Neuronal stem cell (in vitro differentiated cells): Measurements from ENCODE around the gene SLC25A48.

Experiments used
- DNase-seq: peaks from one replicate; pipeline ENCODE4 v3.0.0-alpha.2; 2013; ENCODE audit warnings: low spot score
- H2AFZ ChIP-seq: one replicate; pipeline ENCODE4 v1.6.1; 2013; ENCODE audit warnings: mild to moderate bottlenecking, low read length, inconsistent platforms
- H2AK5ac ChIP-seq: 2 replicates; pipeline ENCODE4 v1.6.1; 2013; ENCODE audit warnings: low read depth, mild to moderate bottlenecking, inconsistent platforms, low read length, moderate library complexity, mixed read lengths
- H2BK120ac ChIP-seq: 2 replicates; pipeline ENCODE4 v1.6.1; 2013; ENCODE audit warnings: low read depth, mild to moderate bottlenecking, inconsistent platforms, low read length, moderate library complexity, mixed read lengths
- H2BK12ac ChIP-seq: one replicate; pipeline ENCODE4 v1.6.1; 2013; ENCODE audit warnings: low read length, inconsistent platforms
- H2BK15ac ChIP-seq: 2 replicates; pipeline ENCODE4 v1.6.1; 2013; ENCODE audit warnings: mild to moderate bottlenecking, low read length, inconsistent platforms, mixed read lengths
- H2BK5ac ChIP-seq: one replicate; pipeline ENCODE4 v1.6.1; 2013; ENCODE audit warnings: inconsistent platforms, mild to moderate bottlenecking, low read length, moderate library complexity
- H3K14ac ChIP-seq: one replicate; pipeline ENCODE4 v1.6.1; 2013; ENCODE audit warnings: low read length, inconsistent platforms
- H3K18ac ChIP-seq: 2 replicates; pipeline ENCODE4 v1.6.1; 2013; ENCODE audit warnings: low read length, inconsistent platforms
- H3K23ac ChIP-seq: 2 replicates; pipeline ENCODE4 v1.6.1; 2013; ENCODE audit warnings: low read depth, mild to moderate bottlenecking, mixed read lengths, low read length, inconsistent platforms; ENCODE audit not compliant: poor library complexity
- H3K27ac ChIP-seq: replicated peaks from 3 replicates; pipeline ENCODE4 v1.5.1; 2013; ENCODE audit warnings: low read length, inconsistent platforms
- H3K27me3 ChIP-seq, 3 experiments: 2 replicates each; pipeline ENCODE4 v1.6.1; 2013; ENCODE audit warnings: low read length in 3 of 3, mild to moderate bottlenecking in 2 of 3, inconsistent platforms in 1 of 3, low read depth in 1 of 3, mixed read lengths in 1 of 3, moderate library complexity in 1 of 3; ENCODE audit not compliant: control insufficient read depth in 3 of 3, insufficient read depth in 3 of 3
- H3K36me3 ChIP-seq, 2 donors: replicated peaks in 1 of 2; 2 replicates each; pipeline ENCODE4 v1.6.1; 2013; ENCODE audit warnings: low read length in 2 of 2; ENCODE audit not compliant: control insufficient read depth in 2 of 2, insufficient read depth in 2 of 2
- H3K4ac ChIP-seq: 2 replicates; pipeline ENCODE4 v1.6.1; 2013; ENCODE audit warnings: inconsistent platforms, mild to moderate bottlenecking, low read length, moderate library complexity
- H3K4me1 ChIP-seq, 2 donors: 1 replicate in 1 of 2; 2 replicates in 1 of 2; pipeline ENCODE4 v1.6.1; 2013; ENCODE audit warnings: low read length in 2 of 2, low read depth in 1 of 2; ENCODE audit not compliant: control insufficient read depth in 2 of 2, insufficient read depth in 1 of 2
- H3K4me2 ChIP-seq: one replicate; pipeline ENCODE4 v1.6.1; 2013; ENCODE audit warnings: mild to moderate bottlenecking, low read length, inconsistent platforms; ENCODE audit not compliant: insufficient read depth, poor library complexity, severe bottlenecking
- H3K4me3 ChIP-seq, 2 donors: 2 replicates each; pipeline ENCODE4 v1.5.1; 2013; ENCODE audit warnings: low read length in 2 of 2, mild to moderate bottlenecking in 2 of 2, inconsistent platforms in 1 of 2, moderate library complexity in 1 of 2
- H3K79me1 ChIP-seq: one replicate; pipeline ENCODE4 v1.6.1; 2013; ENCODE audit warnings: low read depth, mild to moderate bottlenecking, inconsistent platforms, low read length, moderate library complexity
- H3K9ac ChIP-seq: one replicate; pipeline ENCODE4 v1.6.1; 2013; ENCODE audit warnings: mild to moderate bottlenecking, low read depth, low read length, inconsistent platforms; ENCODE audit not compliant: poor library complexity
- H3K9me3 ChIP-seq, 2 donors: replicated peaks in 1 of 2; 2 replicates each; pipeline versions ENCODE3 to v1.6.1; 2013; ENCODE audit warnings: low read length in 2 of 2, mild to moderate bottlenecking in 2 of 2, inconsistent platforms in 1 of 2, low read depth in 1 of 2, mixed read lengths in 1 of 2, moderate library complexity in 1 of 2; ENCODE audit not compliant: control insufficient read depth in 2 of 2, insufficient read depth in 1 of 2
- H4K8ac ChIP-seq: one replicate; pipeline ENCODE4 v1.6.1; 2013; ENCODE audit warnings: low read depth, mild to moderate bottlenecking, inconsistent platforms, low read length, moderate library complexity
- H4K91ac ChIP-seq: one replicate; pipeline ENCODE4 v1.6.1; 2013; ENCODE audit warnings: low read length, low read depth, mild to moderate bottlenecking, inconsistent platforms; ENCODE audit not compliant: poor library complexity
- WGBS, 2 donors: extraction: QIAGEN DNeasy Blood & Tissue Kit; methylation state at CpG; one replicate each; pipeline ENCODE4 v1.1.7; 2013; ENCODE audit warnings: missing lambda C conversion rate in 2 of 2, mixed read lengths in 1 of 2; ENCODE audit not compliant: insufficient read length in 2 of 2, insufficient replicate concordance in 1 of 2; ENCODE audit errors: extremely low coverage in 2 of 2; 5-methylcytosine and 5-hydroxymethylcytosine counted together

The SLC25A48 gene

DNA sequence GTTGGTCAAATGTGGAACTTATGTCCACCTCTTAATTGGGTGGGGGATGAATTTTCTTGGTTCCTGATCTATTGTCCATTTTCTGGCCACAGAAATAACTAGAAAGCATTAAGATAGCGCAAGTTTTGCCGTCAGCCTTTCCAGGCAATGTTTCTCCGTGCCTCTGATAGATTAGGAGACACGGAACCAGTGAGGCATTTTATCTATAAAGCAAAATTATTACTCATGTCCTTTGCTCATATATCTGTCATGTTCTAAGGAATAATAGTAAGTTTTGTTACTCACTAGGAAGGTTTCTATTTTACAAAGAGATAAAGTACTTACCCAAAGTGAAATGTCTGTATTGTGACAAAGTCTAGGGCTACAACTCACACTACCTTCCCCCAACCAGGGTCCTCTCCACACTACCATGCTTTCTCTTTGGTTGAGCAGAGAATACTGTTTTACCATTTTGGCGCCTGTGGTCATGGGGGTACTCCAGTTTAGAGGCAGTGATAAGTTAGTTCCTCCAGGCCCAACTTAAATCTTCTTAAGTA is 81.1 kb downstream of the SLC25A48 start:
- no peak overlapping the region for H3K23ac ChIP-seq
- no peak overlapping the region for H3K18ac ChIP-seq
- H3K4me2 ChIP-seq = no peak overlapping the region
- peaks cover 0 to 16% (median 0%) of the 10 kb centered on the region in 3 experiments for H3K27me3 ChIP-seq
- H2AK5ac ChIP-seq = no peak overlapping the region
- no peak overlapping the region for H4K91ac ChIP-seq
- no peak overlapping the region for H3K4me3 ChIP-seq
- H3K14ac ChIP-seq = no peak overlapping the region
- no peak overlapping the region for H2AFZ ChIP-seq
- no peak overlapping the region for H4K8ac ChIP-seq
- DNase-seq = no peak
- no peak overlapping the region for H2BK12ac ChIP-seq
- H3K4ac ChIP-seq = no peak overlapping the region
- H3K36me3 ChIP-seq = no peaks in the 10 kb centered on the region
- no peaks in the 10 kb centered on the region for H3K9me3 ChIP-seq
- H2BK120ac ChIP-seq = no peak overlapping the region
- no peak overlapping the region for H2BK5ac ChIP-seq
- H3K9ac ChIP-seq = no peak overlapping the region
- H2BK15ac ChIP-seq = no peak overlapping the region
- no peak overlapping the region for H3K27ac ChIP-seq
- WGBS, 2 donors = no CpG with 5 or more reads among the region's 5 CpGs
- no peaks in the 10 kb centered on the region for H3K79me1 ChIP-seq
- no peaks in the 10 kb centered on the region for H3K4me1 ChIP-seq

- H3K79me1 ChIP-seq = no peaks in the 10 kb centered on the region
- H3K36me3 ChIP-seq = no peaks in the 10 kb centered on the region
- no peak overlapping the region for H3K18ac ChIP-seq
- WGBS, 2 donors = no CpG with 5 or more reads among the region's 8 CpGs
- no peak overlapping the region for H3K23ac ChIP-seq
- no peak overlapping the region for H3K4me2 ChIP-seq
- no peak overlapping the region for H2BK15ac ChIP-seq
- H4K8ac ChIP-seq = no peak overlapping the region
- no peak overlapping the region for H3K9ac ChIP-seq
- H2AK5ac ChIP-seq = no peak overlapping the region
- no peak overlapping the region for H2BK120ac ChIP-seq
- no peak overlapping the region for H3K27ac ChIP-seq
- H3K4me3 ChIP-seq = no peak overlapping the region
- no peaks in the 10 kb centered on the region for H3K4me1 ChIP-seq
- no peak overlapping the region for H2BK12ac ChIP-seq
- no peak overlapping the region for H3K14ac ChIP-seq
- no peak overlapping the region for H4K91ac ChIP-seq
- no peak overlapping the region for H2BK5ac ChIP-seq
- no peak for DNase-seq
- H2AFZ ChIP-seq = no peak overlapping the region
- peaks cover 0 to 11% (median 0%) of the 10 kb centered on the region in 3 experiments for H3K27me3 ChIP-seq
- H3K4ac ChIP-seq = no peak overlapping the region
- no peaks in the 10 kb centered on the region for H3K9me3 ChIP-seq
Observed at GRCh38 chr5:135916638-135917263, 82.3 kb downstream of the SLC25A48 start.

DNA sequence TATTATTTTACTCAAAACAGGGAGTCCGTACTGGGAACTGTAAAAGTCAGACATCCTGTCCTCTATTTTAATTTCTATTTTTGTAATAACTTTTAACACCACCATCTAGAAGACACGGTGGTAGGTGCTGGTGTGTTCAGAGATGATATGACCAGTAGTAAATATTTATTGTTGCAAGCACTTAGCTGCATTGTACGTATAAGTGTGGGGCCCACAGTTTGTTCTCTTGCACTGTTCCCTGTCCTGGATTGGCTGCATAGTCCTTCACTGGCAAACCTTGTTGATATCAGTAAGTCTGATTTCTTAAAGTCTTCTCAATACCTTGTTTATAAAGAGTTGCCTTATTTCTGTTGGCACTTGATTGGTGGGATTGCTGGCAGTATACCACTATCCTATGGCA is 85.7 kb downstream of the SLC25A48 start:
- Histone ChIP-seq H3K9me3 (no peaks in the 10 kb centered on the region), H3K4me3 (no peak overlapping the region), H2BK15ac (no peak overlapping the region), H3K14ac (no peak overlapping the region), H2AFZ (no peak overlapping the region), H3K79me1 (no peaks in the 10 kb centered on the region), H3K27ac (no peak overlapping the region), H2BK12ac (no peak overlapping the region), H3K18ac (no peak overlapping the region), H3K4me1 (no peaks in the 10 kb centered on the region), H3K27me3 (peaks cover 0 to 3% (median 0%) of the 10 kb centered on the region in 3 experiments), H3K36me3 (no peaks in the 10 kb centered on the region), H3K23ac (no peak overlapping the region), H2BK120ac (no peak overlapping the region), H3K4ac (no peak overlapping the region), H2BK5ac (no peak overlapping the region), H4K91ac (no peak overlapping the region), H4K8ac (no peak overlapping the region), H3K9ac (no peak overlapping the region), H3K4me2 (no peak overlapping the region), H2AK5ac (no peak overlapping the region)
- no CpG with 5 or more reads among the region's 3 CpGs for WGBS, 2 donors
- no peak for DNase-seq

GRCh38 chr5:135921388-135921787 is 86.9 kb downstream of the SLC25A48 start:
- no peak overlapping the region for H4K91ac ChIP-seq
- no peaks in the 10 kb centered on the region for H3K4me1 ChIP-seq
- H3K18ac ChIP-seq = no peak overlapping the region
- H3K14ac ChIP-seq = no peak overlapping the region
- no peak overlapping the region for H3K4me2 ChIP-seq
- H3K79me1 ChIP-seq = no peaks in the 10 kb centered on the region
- no peak overlapping the region for H3K23ac ChIP-seq
- no peak overlapping the region for H2BK120ac ChIP-seq
- H3K4me3 ChIP-seq = no peak overlapping the region
- no peak overlapping the region for H4K8ac ChIP-seq
- WGBS, 2 donors = no CpG with 5 or more reads among the region's 1 CpG
- no peak overlapping the region for H2AFZ ChIP-seq
- no peaks in the 10 kb centered on the region for H3K9me3 ChIP-seq
- H2BK15ac ChIP-seq = no peak overlapping the region
- no peak overlapping the region for H3K9ac ChIP-seq
- H2AK5ac ChIP-seq = no peak overlapping the region
- no peaks in the 10 kb centered on the region for H3K27me3 ChIP-seq
- no peak overlapping the region for H3K4ac ChIP-seq
- H3K27ac ChIP-seq = no peak overlapping the region
- DNase-seq = no peak
- H2BK5ac ChIP-seq = no peak overlapping the region
- no peak overlapping the region for H2BK12ac ChIP-seq
- no peaks in the 10 kb centered on the region for H3K36me3 ChIP-seq
